GM19395 (cell line): ENCODE results near the gene COL26A1.
"Not testable (repeated sequence)": the region's sequence is repeated elsewhere in the genome, so short reads cannot be mapped to it uniquely, and the experiment has no call there.

Experiments used
- ATAC-seq: cut with Tn5 transposase; IDR thresholded peaks from one replicate; pipeline ENCODE4 v1.9.1; 2021; ENCODE audit warnings: mild to moderate bottlenecking, moderate library complexity; ENCODE audit not compliant: unreplicated experiment

The COL26A1 gene

GRCh38 chr7:101436221-101436735 is 73.6 kb downstream of the COL26A1 start:
- ATAC-seq: no peak

GRCh38 chr7:101436857-101437576 is 74.3 kb downstream of the COL26A1 start:
- no peak for ATAC-seq

GRCh38 chr7:101441890-101442289 is 79.2 kb downstream of the COL26A1 start:
- no peak for ATAC-seq

- no peak for ATAC-seq
Observed at GRCh38 chr7:101442426-101443070, 79.9 kb downstream of the COL26A1 start.

GRCh38 chr7:101450064-101450463 is 87.4 kb downstream of the COL26A1 start:
- ATAC-seq: no peak

- ATAC-seq: no peak
Observed at GRCh38 chr7:101453617-101454016, 90.9 kb downstream of the COL26A1 start.

GRCh38 chr7:101457001-101457750 is 94.5 kb downstream of the COL26A1 start:
- no peak for ATAC-seq

- ATAC-seq: no peak
Observed at GRCh38 chr7:101465131-101465530, 102.5 kb downstream of the COL26A1 start.

GRCh38 chr7:101465576-101466196 is 103.0 kb downstream of the COL26A1 start:
- no peak for ATAC-seq

GRCh38 chr7:101466871-101467270 is 104.2 kb downstream of the COL26A1 start:
- ATAC-seq: no peak

- ATAC-seq: no peak
Observed at GRCh38 chr7:101468546-101469275, 106.0 kb downstream of the COL26A1 start.

GRCh38 chr7:101470668-101471487 is 108.2 kb downstream of the COL26A1 start:
- ATAC-seq: no peak

- ATAC-seq: no peak
Observed at GRCh38 chr7:101474178-101474577, 111.5 kb downstream of the COL26A1 start.

GRCh38 chr7:101475691-101476090 is 113.0 kb downstream of the COL26A1 start:
- ATAC-seq: not testable (repeated sequence)

- no peak for ATAC-seq
Observed at GRCh38 chr7:101479217-101479616, 116.5 kb downstream of the COL26A1 start.

- ATAC-seq: not testable (repeated sequence)
Observed at GRCh38 chr7:101486056-101486432, 123.4 kb downstream of the COL26A1 start.

GRCh38 chr7:101486433-101487104 is 123.9 kb downstream of the COL26A1 start:
- ATAC-seq: no peak

GRCh38 chr7:101487105-101487458 is 124.4 kb downstream of the COL26A1 start:
- ATAC-seq: no peak

GRCh38 chr7:101487753-101488152 is 125.1 kb downstream of the COL26A1 start:
- no peak for ATAC-seq
